Central memory CD4-positive, alpha-beta T cell (primary cell): Measurements from ENCODE around the gene PCNX1.
"Not testable (repeated sequence)": the region's sequence is repeated elsewhere in the genome, so short reads cannot be mapped to it uniquely, and the experiment has no call there.

Experiments used
- DNase-seq: peaks from one replicate; pipeline ENCODE4 v3.0.0; 2022

Gene PCNX1

GRCh38 chr14:71135911-71136310 lies 228.7 kb downstream of the PCNX1 start:
- DNase-seq: no peak

DNA sequence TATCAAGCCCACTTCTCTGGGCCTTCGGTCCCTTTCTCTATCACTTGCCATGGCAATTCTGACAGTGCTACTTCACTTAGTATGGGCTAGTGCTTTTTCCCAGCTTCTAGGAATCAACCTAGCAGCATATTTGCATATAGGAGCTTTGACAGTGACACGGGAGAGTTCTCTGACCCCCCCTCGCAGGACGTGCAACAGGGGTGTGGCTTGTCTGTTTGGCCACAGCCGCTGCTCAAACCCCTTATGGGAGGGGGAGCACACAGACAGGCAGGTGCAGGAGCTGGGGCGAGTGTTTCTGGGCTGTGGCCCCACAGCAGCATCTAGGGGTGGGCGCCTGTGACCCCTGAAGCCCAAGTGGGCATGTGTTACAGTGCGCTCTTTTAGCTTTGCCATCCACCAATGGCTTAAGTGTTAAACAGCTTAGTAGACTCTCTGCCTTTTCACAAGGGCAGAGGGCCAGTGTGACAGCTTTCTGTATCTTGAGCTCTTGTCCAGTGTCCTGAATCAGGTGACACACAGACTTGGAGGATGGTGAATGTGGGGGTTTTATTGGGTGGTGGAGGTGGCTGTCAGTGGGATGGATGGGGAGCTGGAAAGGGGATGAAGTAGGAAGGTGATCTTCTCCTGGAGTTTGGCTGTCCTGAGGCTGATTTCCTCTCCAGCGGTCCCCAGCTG lies 229.3 kb downstream of the PCNX1 start:
- DNase-seq: no peak

DNA sequence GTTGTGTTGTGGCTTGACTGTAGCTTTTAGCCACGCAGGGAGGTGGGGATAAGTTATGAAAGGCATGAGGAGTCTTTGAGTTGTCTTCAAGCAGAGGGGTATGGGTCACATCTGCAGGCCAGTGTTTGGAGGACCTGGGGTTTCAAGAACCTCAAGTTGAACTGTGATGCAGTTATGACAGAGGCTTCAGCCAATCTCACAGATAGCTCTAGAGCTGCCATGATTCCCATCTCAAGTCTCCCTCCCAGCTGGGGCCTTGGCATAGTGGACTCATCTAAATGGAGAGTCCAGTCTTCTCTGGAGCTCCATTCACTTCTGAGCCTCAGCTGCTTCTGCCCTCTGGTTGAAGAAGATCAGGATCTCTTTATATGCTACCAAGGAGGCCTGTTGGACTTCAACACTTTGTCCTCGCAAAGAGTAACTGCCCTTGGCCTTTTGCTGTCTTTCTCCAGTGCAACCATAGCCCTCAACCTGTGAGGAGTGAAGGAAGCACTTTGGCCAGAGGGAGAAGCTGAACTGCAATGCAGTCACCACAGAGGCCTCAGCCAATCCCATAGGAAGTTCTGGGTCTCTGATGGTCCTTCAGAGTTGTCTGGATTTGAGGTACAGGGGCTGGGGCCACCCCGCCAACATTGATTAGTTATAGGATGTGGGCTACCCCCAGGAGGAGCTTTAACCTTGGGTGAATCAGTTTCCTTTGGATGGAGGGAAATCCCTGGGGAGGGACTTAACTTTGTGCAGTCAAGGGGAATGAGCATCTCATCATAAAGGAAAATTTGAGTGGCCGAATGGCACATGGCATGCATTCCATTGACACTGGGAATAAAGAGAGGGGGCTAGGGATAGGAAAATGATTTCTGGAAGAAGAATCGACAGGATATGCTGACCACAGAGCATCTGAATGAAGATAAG lies 230.5 kb downstream of the PCNX1 start:
- no peak for DNase-seq

GRCh38 chr14:71138448-71139293 lies 231.4 kb downstream of the PCNX1 start:
- DNase-seq: peak; percentile 37

GRCh38 chr14:71139294-71139946 lies 232.2 kb downstream of the PCNX1 start:
- no peak for DNase-seq

DNA sequence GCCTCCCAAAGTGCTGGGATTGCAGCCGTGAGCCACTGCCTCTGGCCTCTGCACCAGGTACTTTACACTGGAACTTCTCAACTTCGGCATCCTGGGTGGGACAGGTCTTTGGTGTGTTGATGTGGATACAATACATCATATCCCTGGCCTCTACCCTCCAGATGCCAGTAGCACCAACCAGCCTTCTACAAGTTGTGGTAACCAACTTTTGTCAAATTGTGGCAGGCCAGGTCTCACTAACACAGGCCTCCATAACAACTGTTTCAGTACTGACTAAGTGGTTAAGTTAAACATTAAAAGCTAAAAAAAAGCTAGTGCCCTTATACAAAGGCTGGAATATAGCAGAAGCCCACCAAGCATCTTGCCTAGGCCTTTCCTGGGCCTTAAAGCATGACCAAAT lies 232.9 kb downstream of the PCNX1 start:
- no peak for DNase-seq

DNA sequence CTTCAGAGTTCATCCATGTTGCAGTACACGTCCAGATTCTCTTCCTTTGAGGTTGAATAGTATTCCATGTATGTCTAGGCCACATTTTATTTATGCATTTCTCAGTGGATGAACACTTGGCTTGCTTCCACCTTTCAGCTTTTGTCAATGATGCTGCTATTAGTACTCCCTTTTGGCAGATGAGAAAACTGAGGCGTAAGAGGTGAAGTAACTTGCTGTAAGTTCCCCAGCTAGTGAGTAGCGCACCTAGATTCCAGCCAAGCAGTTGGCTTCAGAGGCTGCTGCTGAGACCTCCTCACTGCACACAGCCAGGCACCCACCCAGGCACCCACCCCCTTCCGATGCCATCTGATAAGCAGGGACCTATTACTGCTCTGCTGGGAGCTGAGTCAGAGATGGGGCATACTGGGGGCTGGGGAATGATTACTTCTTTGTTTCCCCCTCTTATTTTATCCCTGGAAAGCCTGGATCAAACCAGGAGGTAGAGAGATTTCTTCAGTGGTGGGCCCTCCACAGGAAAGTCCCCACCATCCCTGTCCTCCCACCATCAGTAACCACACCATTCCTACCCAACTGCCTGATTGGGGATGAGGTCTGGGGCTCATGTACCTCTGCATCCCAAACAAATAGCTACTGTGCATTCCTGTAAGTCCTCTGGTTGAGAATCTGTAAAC lies 234.6 kb downstream of the PCNX1 start:
- DNase-seq: no peak

DNA sequence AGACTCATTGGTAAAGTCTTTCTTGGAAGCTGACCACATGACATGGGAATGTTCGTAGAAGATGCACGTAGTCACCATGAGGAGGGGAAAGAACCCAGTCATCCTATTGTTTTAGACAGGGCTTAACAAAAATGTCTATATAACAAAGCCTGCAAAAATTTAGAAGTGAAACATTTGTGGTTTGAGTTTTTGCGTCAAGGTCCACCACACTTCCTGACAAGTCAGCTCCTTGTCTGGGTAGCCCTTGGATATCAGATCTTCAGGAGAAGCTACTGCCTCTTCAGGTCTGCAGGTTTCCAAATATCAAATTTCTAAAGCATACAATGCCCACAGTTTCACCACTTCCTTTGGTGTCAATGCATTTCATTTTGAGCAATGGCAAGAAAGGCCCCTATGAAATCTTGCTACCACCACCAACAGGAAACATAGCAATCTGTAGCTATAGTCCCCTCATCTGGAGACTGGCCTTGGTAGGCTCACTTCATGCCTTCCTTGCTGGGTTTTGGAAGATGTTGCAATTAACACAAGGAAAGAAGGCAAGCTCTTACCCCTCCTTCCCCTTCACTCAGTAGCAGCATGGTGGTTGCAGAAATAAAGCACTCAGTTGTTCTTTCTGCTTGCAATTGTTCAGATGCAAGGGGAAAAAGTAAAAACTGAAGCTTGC lies 235.2 kb downstream of the PCNX1 start:
- DNase-seq: peak; percentile 50

GRCh38 chr14:71143381-71144290 lies 236.4 kb downstream of the PCNX1 start:
- DNase-seq: peak; percentile 57

- not testable (repeated sequence) for DNase-seq
Measured at GRCh38 chr14:71147335-71147734, 240.1 kb downstream of the PCNX1 start.

- DNase-seq: no peak
Measured at GRCh38 chr14:71148627-71149026, 241.4 kb downstream of the PCNX1 start.

- DNase-seq: no peak
Measured at GRCh38 chr14:71150737-71151136, 243.5 kb downstream of the PCNX1 start.

GRCh38 chr14:71155743-71156142 lies 248.5 kb downstream of the PCNX1 start:
- no peak for DNase-seq

DNA sequence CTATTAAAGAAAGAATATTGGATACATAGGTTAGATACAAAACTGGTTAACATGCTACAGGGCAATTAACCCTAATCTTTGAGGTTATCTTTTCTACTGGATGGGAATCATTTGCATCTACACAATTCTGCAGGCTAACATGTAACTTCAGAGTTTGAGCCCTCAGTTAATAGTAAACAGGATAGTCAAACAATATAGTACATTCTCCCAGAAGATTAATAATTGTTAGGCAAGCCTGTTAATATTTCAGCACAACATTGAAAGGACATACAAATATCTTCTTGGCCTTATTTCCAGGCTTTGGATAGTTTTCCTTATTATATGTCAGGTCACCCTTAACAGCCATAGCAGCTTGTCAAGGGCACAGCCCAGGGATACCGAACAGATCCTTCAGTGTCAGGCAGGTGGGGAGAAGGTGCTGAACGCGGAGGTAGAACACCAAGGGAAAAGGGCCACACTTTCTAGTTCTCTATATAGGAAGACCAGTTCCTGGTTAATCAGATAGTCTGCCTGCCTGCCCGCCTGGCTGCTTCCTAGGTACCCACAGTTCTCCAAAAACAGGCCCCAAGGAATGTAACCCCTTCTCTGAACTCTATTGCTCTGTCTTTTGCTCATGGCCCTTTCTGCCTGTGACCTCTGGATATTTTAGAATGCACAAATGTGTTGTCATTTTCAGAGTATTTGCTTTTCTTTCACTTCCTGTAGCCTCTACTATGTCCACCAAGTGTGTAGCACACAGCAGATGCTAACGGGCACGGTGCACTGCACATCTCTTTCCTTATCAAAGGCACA lies 256.0 kb downstream of the PCNX1 start:
- no peak for DNase-seq

DNA sequence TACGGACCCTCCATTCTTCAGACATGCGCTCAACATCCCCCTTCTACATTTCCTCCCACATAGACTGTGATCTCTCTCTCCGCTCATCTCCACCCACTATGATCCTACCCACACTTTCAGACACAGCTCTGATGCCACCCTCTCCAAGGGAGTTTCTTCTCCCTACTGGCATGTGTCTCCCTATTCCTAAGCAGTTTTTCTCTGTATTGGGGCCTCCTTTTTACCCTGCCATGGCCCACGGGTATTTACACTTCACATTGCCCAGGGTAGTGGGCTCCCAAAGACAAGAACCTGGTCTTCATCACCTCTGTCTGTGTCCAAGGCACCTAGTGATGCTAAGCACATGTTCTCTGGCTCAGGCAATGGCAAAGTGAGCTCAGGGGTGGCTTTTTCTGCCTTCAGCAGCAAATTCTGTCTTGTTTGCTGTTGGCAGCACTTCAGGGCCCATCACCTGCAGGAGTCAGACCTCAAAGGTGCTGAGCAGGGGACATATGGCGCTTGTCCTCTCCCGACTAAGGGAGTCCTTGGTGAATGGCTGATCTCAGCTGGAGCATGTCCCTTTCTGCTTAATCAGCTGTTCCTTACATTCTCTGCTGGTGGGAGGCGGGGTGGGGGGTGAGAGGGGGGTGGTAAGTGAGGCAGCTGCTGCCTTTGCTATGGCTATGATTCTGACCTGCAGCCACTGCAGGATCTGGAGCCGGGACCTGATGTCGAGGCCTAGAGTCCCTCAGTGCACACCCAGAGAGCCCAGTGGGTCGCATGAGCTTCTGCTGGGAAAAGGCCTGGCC lies 256.8 kb downstream of the PCNX1 start:
- no peak for DNase-seq
